Central memory CD4-positive, alpha-beta T cell (primary cell): ENCODE data around the gene CXCL16.
"Not testable (repeated sequence)": the region's sequence is repeated elsewhere in the genome, so short reads cannot be mapped to it uniquely, and the experiment has no call there.

Experiments
- DNase-seq: peaks from one replicate; pipeline ENCODE4 v3.0.0; 2022

CXCL16 gene

DNA sequence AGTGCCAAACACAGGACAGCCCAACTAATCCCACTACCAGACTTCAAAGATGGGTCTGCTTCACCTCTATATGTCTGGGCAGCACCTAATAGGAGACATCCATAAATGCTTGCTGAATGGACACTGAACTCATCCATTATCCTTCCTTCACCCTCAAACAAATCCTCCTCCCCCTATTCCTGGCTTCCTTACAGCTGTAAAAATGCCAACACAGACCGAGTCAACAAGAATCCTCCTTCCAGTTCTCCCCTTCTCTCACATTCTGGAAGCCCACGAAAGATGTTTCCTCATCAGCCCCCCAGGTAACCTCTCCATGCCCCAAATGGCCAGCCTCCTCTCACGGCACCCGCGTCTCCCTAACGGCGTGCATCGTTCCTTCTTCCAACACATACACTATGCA lies 48.0 kb downstream of the CXCL16 start:
- no peak for DNase-seq

DNA sequence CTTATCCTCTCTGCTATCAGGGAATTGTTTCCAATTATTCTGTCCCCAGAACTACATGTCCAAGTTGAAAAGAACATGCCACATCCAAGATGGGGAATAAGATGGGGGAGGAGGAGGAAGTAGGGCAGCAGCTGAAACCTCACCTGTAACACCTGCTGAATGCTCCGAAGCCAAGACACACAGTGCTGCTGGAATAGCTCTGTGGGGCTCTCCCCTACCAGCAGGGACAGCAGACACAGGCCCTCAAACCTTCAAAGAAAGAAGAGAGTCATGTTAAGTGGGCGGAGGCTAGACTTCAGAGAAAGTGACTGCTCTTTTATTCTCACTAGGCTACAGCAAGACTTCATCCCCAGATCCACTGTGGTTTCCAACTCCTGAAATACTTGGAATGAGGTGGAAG lies 49.0 kb downstream of the CXCL16 start:
- DNase-seq: no peak

DNA sequence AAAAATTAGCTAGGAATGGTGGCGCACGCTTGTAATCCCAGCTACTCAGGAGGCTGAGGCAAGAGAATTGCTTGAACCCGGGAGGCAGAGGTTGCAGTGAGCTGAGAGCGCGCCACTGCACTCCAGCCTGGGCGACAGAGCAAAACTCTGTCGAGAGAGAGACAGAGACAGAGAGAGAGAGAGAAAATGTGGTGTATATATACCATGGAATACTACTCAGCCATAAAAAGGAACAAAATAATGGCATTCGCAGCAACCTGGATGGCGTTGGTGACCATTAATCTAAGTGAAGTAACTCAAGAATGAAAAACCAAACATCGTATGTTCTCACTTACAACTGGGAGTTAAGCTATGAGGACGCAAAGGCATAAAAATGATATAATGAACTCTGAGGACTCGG lies 49.9 kb downstream of the CXCL16 start:
- DNase-seq: not testable (repeated sequence)

DNA sequence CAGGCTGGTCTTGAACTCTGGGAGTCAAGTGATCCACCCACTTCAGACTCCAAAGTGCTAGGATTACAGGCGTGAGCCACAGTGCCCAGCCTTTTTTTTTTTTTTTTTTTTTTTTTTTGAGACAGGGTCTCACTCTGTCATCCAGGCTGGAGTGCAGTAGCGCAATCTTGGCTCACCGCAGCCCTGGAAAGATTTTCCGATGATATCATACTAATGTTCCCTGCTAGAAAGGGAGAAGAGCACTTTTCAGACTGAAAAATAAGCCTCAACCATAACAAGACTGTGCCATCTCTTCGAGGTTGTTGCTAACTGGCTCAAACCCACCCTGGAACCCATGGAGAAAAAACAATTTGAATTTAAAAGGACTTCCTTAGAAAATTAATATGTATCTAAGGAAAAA lies 56.0 kb downstream of the CXCL16 start:
- DNase-seq: not testable (repeated sequence)
